NOMO-1 (cell line): Measurements from ENCODE around the gene NIT1.
A peak's percentile ranks its signal among the peaks of the same experiment; 100 is the strongest.

Experiments used
- DNase-seq, 2 experiments: peaks; one replicate each; lab custom pipeline; 2025; ENCODE audit not compliant: unreplicated experiment in 2 of 2; lab: John Stamatoyannopoulos, UW

The NIT1 gene

DNA sequence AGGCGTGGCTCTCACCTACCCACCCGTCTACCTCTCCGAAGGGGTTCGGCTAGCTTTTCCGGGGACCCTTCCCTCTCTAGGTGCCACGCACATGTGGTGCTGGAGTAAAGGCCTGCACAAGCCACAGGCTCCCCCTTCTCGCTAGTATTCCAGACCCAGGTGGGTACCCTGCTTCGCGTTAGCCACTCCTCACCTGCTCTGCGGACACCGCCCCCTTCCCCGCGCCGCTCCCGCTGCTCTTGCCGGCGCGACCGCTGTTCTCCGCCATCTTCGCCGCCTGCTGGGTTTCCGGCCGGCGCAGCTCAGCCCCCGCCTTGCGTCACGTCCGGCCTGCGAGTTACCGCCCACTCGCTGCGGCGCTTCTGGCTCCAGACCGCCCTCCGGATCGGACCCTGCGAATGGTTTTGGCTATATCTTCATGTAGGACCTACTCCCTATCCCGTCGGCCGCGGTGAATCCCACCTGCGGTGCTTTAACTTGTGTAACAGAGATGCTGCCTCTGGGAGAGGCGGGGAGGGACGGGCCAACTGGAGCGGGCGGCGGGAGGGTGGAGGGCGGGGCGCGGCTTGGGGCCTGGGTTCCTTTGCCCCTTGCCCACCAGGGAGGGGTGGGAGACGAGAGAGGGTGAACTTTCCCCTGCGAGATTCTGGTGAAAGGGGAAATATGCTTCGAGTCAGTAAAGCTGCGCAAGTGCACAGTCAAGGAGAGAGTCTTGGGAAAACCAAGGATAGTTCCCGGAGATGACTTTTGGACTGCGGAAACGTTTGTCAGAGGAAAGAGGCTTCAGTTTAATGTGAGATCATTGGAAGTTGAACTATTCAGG, at the start of gene NIT1, which contains the start of gene PFDN2:
NIT1 (plus strand) TSS at position 347 of the 823 bp plus-strand sequence; CDS start at position 419, 72 bp downstream.
PFDN2 (minus strand) TSS at position 279 of the 823 bp plus-strand sequence; CDS start at position 268, 11 bp downstream.
- DNase-seq, result peak; percentile 77 to 86

DNA sequence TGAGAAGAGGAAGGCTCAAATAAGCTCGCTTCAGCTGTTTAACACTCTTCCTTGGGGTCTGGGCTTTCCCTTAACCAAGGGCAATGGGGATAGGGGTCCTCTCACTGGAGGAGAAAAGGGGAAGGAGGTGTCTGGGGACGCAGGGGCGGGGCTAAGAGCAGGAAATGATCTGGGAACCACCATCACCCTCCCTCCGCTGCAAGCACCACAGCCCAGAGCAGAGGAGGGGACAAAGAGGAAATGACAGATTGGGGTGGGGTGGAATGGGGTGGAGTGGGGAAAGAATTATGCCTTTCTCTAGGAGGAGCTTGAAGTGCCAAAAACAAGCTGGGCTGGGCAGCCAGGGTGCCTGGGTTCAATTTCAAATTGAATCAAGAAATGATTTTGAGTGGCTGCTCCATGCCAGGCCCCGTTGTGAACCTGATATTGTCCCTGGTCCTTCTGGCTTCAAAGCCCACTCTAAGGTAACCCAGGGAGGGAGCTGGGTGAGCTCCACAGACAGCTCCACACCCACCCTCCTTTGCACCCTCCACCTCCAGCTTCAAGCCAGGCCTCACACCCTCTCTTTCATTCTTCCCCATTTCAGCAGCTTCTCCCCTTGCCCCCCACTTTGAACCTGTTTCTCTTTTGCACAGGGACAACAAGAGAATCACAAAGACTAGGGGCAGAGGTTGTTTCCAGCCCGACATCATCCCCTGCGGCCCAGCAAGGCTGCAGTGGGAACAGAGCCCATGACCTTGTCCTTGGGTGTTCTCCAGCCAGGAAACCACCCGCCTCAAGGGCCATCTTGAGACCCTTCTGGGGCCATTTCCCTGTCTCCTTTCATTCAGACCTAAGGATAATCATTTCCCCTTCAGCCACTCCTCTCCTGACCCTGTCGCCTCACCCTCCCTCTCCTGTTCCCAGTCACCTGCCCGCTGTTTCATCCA, 49.3 kb upstream of the NIT1 start:
- DNase-seq, result peak; percentile 92 to 96

- DNase-seq, result peak in 1 of 2 experiments; percentile 14
Observed at GRCh38 chr1:161069241-161069640, 48.7 kb upstream of the NIT1 start.

- peak; percentile 93 to 95 for DNase-seq
Observed at GRCh38 chr1:161069731-161070270, 48.1 kb upstream of the NIT1 start, which contains the start of gene ARHGAP30. Gene ARHGAP30 (minus strand): TSS chr1:161069891. CDS start chr1:161069624, 267 bp downstream.

DNA sequence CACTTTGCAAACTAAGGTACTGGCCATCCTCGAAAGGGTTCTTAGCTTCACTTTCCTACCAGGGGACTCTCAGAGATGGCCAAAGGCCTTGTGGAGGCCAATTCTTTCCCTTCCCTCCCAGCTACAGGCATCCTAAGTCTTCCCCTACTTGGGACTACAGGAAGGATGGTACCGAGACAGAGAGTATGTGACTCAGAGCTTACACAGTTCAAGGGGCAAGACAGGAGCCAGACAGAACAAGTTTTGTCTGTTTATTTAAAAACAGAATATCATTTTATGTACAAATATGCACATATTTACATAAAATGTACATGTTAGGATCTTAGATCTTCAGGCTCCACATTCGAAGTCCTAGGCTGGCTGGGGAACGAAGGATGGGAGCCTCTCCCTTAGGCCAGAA, 47.1 kb upstream of the NIT1 start:
- DNase-seq, result no peak

GRCh38 chr1:161071886-161072371, 46.0 kb upstream of the NIT1 start:
- peak; percentile 57 to 65 for DNase-seq

- DNase-seq, result no peak
Observed at GRCh38 chr1:161072751-161073449, 45.0 kb upstream of the NIT1 start.

DNA sequence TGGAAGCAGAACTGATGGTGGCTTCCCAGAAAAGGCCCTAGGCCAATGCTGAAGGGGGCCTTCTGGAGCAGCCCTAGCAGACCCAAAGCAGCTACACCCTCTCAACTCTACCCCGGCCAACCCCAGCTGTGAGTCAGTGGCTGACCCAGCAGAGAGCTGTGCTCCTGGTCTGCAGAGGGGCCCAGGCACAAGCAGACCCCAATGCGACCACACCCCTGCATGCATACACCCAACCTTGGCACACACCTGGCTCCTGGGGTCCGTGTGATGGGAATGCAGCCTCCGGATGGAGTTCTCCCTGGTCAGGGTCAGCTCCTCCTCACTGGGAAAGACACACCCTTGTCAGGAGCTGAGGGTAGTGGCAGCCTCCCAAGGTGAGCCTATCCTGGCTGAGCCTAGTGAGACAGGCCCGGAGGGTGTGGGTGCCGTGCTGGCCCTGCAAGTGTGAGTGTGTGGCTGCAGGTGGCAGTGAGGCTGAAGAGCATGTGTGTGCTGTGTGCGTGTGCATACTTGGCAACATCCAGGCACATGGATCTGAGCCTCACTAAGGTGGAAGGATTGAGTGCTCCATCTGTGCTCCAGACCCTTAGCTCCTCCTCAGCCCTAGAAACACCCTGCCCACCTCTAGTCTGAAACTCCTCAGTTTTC, 44.3 kb upstream of the NIT1 start:
- DNase-seq, result no peak

DNA sequence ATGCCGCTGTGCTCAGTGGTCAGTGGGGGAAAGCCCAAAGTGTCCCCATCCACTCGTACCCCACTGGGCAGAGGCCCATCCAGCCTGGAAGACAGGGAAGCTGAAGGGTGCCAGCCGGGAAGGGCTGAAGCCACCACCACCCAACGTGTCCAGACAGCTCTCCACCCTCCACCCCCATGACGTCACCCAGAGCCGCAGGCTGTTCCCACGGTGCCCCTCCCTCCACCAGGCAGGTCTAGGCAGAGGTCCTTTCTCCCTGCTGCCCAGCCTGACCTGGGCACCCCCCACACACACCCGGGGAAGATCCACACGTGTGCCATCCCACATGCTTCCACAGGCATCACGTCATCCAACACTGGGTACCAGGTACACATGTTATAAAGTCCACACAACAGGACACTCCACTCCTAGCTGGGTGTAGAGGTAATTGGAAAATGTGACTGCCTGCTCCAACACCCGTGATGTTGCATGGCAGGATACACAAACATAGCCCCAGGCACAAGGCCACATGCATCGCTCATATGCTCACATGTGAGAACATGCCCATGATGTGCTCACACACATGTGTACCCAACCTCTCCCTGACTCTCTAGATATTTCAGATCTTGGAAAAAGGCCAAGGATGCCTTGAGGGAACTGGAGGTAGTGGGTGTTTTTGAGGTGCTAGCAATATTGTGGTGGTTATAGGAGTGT, 43.1 kb upstream of the NIT1 start:
- DNase-seq, result no peak

DNA sequence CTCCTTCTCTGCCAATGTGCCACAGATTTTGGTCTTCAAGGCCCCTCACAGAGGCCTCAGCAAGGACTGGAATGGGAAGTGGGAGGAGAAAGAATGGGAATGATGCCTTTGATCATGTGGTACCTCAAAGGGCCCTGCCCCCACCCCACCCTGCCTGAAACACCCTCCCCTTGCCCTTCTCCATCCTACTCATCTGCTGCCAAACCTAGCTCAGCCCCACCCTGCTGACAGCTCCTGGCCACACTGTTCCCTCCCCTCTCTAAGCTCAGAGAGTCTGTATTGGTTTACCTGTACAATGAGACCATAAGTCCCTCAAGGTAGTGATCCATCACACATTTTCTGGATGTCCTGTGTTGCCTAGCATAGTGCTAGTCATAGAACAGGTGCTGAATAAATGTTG, 41.5 kb upstream of the NIT1 start:
- DNase-seq, result no peak

DNA sequence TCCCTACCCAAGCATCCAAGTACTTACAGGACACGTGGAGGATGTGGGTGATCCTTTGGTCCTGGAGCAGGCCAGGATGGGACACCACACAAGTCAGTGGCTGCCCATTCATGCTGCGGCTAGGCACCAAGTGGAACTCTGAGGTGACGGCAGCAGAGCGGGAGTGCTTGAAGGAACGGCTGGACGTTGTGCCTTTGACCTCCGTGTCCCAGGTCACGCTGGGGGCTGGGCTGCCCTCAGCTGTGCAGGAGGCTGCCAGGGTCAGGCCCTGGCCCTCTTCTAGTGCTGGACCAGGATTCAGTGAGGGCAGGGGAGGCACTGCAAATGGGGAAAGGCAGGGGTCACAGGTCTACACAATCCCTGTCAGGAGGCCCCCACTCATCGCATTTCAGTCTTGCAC, 40.5 kb upstream of the NIT1 start:
- DNase-seq, result no peak

- no peak for DNase-seq
Observed at GRCh38 chr1:161079436-161080110, 38.3 kb upstream of the NIT1 start.

- no peak for DNase-seq
Observed at GRCh38 chr1:161080441-161081405, 37.2 kb upstream of the NIT1 start.

DNA sequence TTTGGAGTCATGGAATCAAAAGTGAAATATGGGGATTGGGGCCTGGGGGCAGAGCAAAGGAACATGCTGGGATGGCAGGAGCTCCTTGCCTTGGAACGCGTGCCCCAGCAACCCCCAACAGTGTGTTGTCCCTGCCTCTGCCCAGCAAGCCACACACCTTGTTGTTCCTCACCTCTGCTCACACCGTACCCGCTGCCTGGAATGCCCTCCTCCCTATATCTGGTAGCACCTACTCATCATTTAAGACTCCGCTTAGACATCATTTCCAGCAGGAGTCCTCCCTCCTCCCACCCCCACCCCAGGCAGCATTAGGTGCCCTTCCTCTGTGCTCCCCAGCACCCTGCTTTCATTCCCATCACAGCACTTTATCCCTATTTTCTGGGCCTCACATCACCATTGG, 36.4 kb upstream of the NIT1 start:
- no peak for DNase-seq

DNA sequence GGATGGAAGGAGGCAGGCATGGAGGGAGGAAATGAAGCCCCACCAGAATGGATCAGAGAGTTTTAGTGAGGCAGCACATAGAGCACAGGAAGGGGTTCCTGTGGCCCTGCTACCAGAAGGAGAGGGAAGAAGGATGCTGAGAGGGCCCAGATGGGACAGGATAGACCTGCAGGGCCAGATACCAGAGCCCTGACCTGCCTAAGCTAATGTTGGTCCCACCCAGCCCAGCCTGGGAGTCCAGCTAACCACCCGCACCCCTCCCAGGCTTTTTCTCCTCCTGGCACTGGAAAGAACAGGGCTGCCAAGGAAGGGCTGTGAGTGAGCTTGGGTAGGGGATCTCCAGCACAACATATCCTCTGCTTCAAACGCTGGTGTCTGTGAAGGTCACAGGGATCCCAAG, 35.4 kb upstream of the NIT1 start:
- no peak for DNase-seq

DNA sequence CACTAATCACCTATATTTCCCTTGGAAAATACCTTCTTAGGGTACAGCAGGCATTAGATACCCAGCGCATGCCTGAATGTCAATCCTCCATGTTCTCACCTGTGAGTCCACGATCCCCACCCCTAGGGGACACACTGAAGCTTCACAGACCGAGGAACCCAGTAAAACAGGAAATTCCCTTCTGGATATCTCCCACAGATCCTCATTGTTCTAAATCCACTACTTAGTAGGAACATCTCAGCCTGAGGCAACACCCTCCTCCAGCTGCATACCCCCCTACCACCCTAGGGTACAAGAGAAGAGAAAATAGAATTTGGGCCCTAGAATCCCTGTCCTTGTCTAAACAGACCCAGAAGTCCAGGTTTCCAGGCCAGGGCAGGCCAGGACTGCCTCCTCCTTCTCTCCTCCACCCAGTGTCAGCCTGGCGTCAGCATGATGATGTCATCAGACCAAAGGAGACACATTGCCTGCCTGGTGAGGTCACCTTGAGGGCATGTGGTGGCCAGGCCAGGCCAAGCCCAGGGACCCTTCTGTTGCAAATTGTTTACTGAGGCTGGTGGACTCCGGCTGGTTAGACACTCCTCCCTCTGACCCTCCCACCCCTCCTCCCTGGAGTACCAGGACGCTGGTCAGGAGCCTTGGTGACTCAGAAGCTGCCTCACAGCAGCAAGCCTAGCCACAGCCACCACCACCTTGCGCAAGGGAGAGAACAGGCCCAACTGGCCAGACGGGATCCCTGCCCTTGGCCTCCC, 34.7 kb upstream of the NIT1 start:
- DNase-seq, result peak; percentile 76 to 85
